ENCODE data around the gene DMWD. TPM values are rescaled to one million over a fixed set of nuclear protein-coding genes. Genes with fewer than 3 reads are reported as not detected.

DMWD gene
- polyA plus RNA-seq, 1 of the 3 experiments (the other 2 are of a cell fraction), result 40.6 TPM

DNA sequence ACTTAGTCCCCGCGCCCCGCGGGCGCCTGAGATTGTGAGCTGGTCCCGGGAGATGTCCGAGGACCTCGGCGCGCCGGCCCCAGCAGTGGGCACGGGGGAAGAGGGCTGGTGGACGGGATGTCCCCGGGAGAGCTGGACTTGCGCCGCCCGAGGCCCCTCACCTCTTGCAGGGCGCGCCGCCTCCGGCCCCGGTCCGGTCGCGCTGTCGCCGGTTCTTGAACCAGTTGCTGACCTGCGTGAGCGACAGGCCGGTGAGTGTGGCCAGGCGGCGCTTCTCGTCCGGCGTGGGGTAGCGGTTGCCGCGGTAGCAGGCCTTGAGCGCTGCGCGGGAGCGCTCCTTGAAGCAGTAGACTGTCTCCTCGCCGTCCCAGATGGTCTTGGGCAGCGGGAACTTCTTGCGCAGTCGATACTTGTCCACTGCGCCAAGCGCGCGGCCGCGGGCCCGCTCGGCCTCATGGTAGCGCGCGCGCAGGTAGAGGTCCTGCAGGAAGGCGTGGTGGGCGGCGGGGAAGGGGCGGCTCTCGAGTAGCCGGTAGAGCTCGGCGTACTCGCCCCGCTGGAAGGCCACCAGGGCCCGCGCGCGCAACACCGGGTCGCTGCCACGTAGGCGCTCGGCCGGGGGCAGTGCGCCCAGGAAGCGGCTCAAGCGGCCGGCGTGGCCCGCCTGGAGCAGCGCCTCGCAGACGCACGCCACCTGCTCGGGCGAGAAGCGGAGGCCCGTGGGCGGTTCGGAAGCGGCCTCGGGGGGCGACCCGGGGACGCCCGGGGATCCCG is 24.6 kb downstream of the DMWD start:
- Histone ChIP-seq H3F3A (replicated peaks; ENCODE audit: insufficient read depth) (peaks cover 33% of the 10 kb centered on the region), H3K27me3 (ENCODE audit: insufficient read depth) (no peaks in the 10 kb centered on the region), H3K9me2 (no peaks in the 10 kb centered on the region), H3K79me2 (ENCODE audit: insufficient read depth) (no peaks in the 10 kb centered on the region), H2AFZ (ENCODE audit: low read depth) (no peak overlapping the region), H3K9me3 (no peaks in the 10 kb centered on the region), H4K20me1 (ENCODE audit: insufficient read depth) (peaks cover 11% of the 10 kb centered on the region; the same call in 1 of the 2 replicates), H3K9ac (peak overlapping the region; percentile 78), H3K27ac (ENCODE audit: low read depth in 2 of 2, low read length in 1 of 2) (peak overlapping the region; percentile 84 to 95), H3K4me3 (ENCODE audit: low read depth in 2 of 2, low read length in 1 of 2) (peak overlapping the region; percentile 64 to 70), H3K4me1 (ENCODE audit: control insufficient read depth in 1 of 2, insufficient read depth in 2 of 2, low read depth in 1 of 2, low read length in 1 of 2) (peaks cover 8 to 29% of the 10 kb centered on the region in 2 experiments; a peak in 3 of 4 replicates), H3K36me3 (replicated peaks in 1 of 2; ENCODE audit: control insufficient read depth in 1 of 2, insufficient read depth in 2 of 2, low read length in 1 of 2) (peaks cover 1 to 19% of the 10 kb centered on the region in 2 experiments), H3K4me2 (peak overlapping the region; percentile 99)
- WGBS (ENCODE audit: low lambda C conversion rate), result 2% methylated on average over 18 of the region's 102 CpGs
- TF ChIP-seq SIN3A (IDR thresholded peaks at IDR 0.05; ENCODE audit: borderline replicate concordance, low read depth, low read length) (0 out of 2 replicates have a peak, but pooled peaks have one; percentile 42), MXI1 (IDR thresholded peaks at IDR 0.05; ENCODE audit: low read depth, low read length) (0 out of 2 replicates have a peak, but pooled peaks have one; percentile 15), NRF1 (IDR thresholded peaks at IDR 0.05; ENCODE audit: low read depth, low read length) (peak; percentile 28; the same call in 1 of the 2 replicates), TEAD4 (IDR thresholded peaks at IDR 0.05; ENCODE audit: borderline replicate concordance, insufficient read depth) (no peak), TAF1 (IDR thresholded peaks at IDR 0.05; ENCODE audit: borderline replicate concordance, low read depth, low read length) (peak; percentile 15; the same call in 1 of the 2 replicates)
- TF ChIP-seq, protein P1, sequence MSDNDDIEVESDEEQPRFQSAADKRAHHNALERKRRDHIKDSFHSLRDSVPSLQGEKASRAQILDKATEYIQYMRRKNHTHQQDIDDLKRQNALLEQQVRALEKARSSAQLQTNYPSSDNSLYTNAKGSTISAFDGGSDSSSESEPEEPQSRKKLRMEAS (IDR thresholded peaks at IDR 0.05; ENCODE audit: low read depth), result peak; percentile 45; the same call in 1 of the 2 replicates
- TF ChIP-seq, protein P2, sequence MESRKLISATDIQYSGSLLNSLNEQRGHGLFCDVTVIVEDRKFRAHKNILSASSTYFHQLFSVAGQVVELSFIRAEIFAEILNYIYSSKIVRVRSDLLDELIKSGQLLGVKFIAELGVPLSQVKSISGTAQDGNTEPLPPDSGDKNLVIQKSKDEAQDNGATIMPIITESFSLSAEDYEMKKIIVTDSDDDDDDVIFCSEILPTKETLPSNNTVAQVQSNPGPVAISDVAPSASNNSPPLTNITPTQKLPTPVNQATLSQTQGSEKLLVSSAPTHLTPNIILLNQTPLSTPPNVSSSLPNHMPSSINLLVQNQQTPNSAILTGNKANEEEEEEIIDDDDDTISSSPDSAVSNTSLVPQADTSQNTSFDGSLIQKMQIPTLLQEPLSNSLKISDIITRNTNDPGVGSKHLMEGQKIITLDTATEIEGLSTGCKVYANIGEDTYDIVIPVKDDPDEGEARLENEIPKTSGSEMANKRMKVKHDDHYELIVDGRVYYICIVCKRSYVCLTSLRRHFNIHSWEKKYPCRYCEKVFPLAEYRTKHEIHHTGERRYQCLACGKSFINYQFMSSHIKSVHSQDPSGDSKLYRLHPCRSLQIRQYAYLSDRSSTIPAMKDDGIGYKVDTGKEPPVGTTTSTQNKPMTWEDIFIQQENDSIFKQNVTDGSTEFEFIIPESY (IDR thresholded peaks at IDR 0.05; ENCODE audit: borderline replicate concordance, low read depth), result no peak
- peak; percentile 67 for DNase-seq
- POLR2A ChIA-PET, result interaction anchor here (1.2 to 3.6 kb wide), 4 partner anchors 14 to 51 kb away, joined by 3 to 11 read pairs (median 4); partner anchors contain the start of genes DMPK, DMWD and FBXO46
- CTCF ChIA-PET, result interaction anchor here (0.9 to 5.9 kb wide), 16 partner anchors 10 to 192 kb away, joined by 3 to 100 read pairs (median 7); partner anchors contain the start of genes DMWD and QPCTL

DNA sequence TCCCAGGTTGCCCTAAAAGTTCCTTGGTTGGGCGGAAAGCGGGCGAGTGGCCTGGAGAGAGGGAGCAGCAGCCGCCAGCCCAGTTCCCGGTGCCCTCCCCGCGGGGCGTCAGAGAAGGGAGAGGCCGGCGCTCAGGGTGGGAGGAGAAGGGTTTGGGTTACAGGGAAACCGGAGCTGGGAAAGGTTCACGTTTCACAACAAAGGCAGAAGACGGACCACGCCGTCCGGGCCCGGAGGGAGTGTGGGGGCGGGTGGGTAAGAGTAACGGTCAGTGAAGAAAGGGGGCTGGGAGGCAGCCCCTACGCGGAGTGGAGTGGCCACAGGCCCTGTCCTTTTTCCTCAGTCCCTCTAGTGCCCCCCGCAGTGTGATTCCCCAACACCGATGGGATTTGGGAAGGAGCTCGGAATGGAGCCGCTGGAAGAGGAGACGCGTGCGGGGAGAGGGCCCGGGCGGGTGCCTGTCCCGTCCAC is 25.2 kb downstream of the DMWD start:
- 14% methylated on average over 29 of the region's 31 CpGs for WGBS (ENCODE audit: low lambda C conversion rate)
- Histone ChIP-seq H3K79me2 (ENCODE audit: insufficient read depth) (no peaks in the 10 kb centered on the region), H3K36me3 (replicated peaks in 1 of 2; ENCODE audit: control insufficient read depth in 1 of 2, insufficient read depth in 2 of 2, low read length in 1 of 2) (peaks cover 0 to 13% of the 10 kb centered on the region in 2 experiments), H4K20me1 (ENCODE audit: insufficient read depth) (peaks cover 11% of the 10 kb centered on the region; the same call in 1 of the 2 replicates), H3K4me2 (peak overlapping the region; percentile 99), H3K4me1 (ENCODE audit: control insufficient read depth in 1 of 2, insufficient read depth in 2 of 2, low read depth in 1 of 2, low read length in 1 of 2) (peaks cover 8 to 28% of the 10 kb centered on the region in 2 experiments; a peak in 3 of 4 replicates), H3K9me3 (no peaks in the 10 kb centered on the region), H3F3A (replicated peaks; ENCODE audit: insufficient read depth) (peaks cover 30% of the 10 kb centered on the region), H3K27me3 (ENCODE audit: insufficient read depth) (no peaks in the 10 kb centered on the region), H2AFZ (ENCODE audit: low read depth) (peak overlapping the region; percentile 60; the same call in 1 of the 2 replicates), H3K4me3 (ENCODE audit: low read depth in 2 of 2, low read length in 1 of 2) (peak overlapping the region; percentile 64 to 70), H3K9me2 (no peaks in the 10 kb centered on the region), H3K27ac (ENCODE audit: low read depth in 2 of 2, low read length in 1 of 2) (peak overlapping the region; percentile 1 to 84; a peak in 3 of 4 replicates), H3K9ac (peak overlapping the region; percentile 78)
- DNase-seq, result no peak
- CTCF ChIA-PET, result interaction anchor here (0.9 to 5.1 kb wide), 9 partner anchors 10 to 193 kb away, joined by 3 to 33 read pairs (median 3); partner anchors contain the start of gene DMWD
- POLR2A ChIA-PET, result interaction anchor here (1.2 to 3.6 kb wide), 2 partner anchors 15 to 50 kb away, joined by 4 to 11 read pairs; partner anchors contain the start of gene DMPK
- TF ChIP-seq TAF1 (IDR thresholded peaks at IDR 0.05; ENCODE audit: borderline replicate concordance, low read depth, low read length), result 0 out of 2 replicates have a peak, but pooled peaks have one; percentile 24
- TF ChIP-seq, protein P1 (IDR thresholded peaks at IDR 0.05; ENCODE audit: low read depth), result peak; percentile 96
- TF ChIP-seq POLR2AphosphoS5 (IDR thresholded peaks at IDR 0.05; ENCODE audit: low read depth, low read length), result no peak; the same call in 1 of the 2 replicates
- TF ChIP-seq TCF12 (IDR thresholded peaks at IDR 0.05), result no peak
- TF ChIP-seq, protein P3, sequence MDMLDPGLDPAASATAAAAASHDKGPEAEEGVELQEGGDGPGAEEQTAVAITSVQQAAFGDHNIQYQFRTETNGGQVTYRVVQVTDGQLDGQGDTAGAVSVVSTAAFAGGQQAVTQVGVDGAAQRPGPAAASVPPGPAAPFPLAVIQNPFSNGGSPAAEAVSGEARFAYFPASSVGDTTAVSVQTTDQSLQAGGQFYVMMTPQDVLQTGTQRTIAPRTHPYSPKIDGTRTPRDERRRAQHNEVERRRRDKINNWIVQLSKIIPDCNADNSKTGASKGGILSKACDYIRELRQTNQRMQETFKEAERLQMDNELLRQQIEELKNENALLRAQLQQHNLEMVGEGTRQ (IDR thresholded peaks at IDR 0.05; ENCODE audit: borderline replicate concordance, low read depth, low read length), result no peak
- peak; percentile 80; the same call in 1 of the 2 replicates for TF ChIP-seq SIN3A (IDR thresholded peaks at IDR 0.05; ENCODE audit: borderline replicate concordance, low read depth, low read length)

Data from SK-N-SH (cell line).